ENCODE measurements around the gene KANK3.
"Not testable (repeated sequence)": the region's sequence is repeated elsewhere in the genome, so short reads cannot be mapped to it uniquely, and the experiment has no call there.

Gene KANK3

DNA sequence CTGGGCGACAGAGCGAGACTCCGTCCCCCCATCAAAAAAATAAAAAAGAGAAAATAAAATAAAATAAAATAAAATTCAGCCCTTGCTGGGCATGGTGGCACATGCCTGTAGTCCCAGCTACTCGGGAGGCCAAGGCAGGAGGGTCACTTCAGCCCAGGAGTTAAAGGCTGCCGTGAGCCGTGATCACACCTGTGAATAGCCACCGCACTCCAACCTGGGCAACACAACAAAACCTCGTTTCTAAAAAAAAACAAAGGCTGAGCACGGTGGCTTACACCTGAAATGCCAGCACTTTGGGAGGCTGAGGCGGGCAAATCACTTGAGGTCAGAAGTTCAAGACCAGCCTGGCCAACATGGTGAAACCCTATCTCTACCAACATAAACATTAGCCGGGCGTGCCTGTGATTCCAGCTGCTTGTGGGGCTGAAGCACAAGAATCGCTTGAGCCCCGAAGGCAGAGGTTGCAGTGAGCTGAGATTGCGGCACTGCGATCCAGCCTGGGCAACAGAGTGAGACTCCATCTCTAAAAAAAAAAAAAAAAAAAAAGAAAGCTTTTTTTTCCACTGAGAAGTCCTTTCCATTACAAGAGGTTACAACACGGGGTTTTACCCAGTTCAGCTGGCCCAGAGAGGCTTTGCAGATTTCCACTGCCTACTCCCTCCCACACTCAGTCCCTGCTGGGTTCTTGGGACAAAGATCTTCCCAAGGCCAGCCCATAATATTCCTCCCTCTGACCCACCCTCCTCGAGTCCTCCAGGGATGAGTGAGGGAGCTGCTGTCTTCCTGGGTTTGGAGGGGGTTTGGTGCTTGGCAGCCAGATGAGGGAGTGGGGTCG lies 27.3 kb upstream of the KANK3 start:
- no peak for DNase-seq

GRCh38 chr19:8367327-8368001 lies 24.4 kb upstream of the KANK3 start:
- peak; percentile 46 to 86 for DNase-seq

GRCh38 chr19:8366961-8367326 lies 23.9 kb upstream of the KANK3 start:
- DNase-seq: no peak

DNA sequence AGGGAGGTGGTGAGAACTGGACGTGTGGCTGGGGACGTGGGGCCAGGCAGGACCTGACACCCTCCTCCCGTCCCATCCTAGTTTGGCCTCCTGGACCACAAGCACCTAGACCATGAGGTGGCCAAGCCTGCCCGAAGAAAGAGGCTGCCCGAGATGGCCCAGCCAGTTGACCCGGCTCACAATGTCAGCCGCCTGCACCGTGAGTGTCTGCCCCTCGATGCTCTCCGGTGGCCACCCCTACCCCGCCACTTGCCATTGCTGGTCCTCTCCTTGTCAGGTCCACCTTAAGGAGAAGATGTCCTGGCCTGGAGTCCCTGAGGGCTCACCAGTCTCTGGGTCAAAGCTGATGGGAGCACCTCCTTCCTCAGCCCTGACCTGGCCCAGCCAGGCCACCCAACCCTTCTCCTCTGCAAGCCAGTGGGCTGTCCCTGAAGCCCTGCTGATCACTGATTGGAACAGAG lies 23.1 kb upstream of the KANK3 start:
- peak in 1 of 2 experiments; percentile 33 for DNase-seq

- DNase-seq: peak; percentile 58 to 75
Observed at GRCh38 chr19:8363803-8364771, 21.0 kb upstream of the KANK3 start, which contains the start of gene ANGPTL4. Gene ANGPTL4 (plus strand): TSS chr19:8364155. CDS start chr19:8364322, 167 bp downstream.

GRCh38 chr19:8361921-8362793 lies 19.1 kb upstream of the KANK3 start:
- peak; percentile 98 for DNase-seq

DNA sequence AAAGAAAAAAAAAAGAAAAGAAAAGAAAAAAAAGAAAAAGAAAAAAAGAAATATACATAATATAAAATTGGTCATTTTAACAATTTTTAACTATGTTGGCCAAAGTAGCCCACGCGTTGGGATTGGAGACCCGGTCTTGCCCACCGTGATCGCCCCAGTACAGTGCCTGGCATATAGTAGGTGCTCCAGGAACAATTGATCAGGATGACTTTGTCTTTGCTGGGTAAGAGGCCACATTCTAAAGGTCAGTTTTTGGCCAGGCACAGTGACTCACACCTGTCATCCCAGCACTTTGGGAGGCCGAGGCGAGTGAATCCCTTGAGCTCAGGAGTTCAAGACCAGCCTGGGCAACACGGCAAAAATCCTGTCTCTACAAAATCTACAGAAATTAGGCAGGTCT lies 17.1 kb upstream of the KANK3 start:
- no peak for DNase-seq

- no peak for DNase-seq
Observed at GRCh38 chr19:8358948-8359347, 15.9 kb upstream of the KANK3 start.

GRCh38 chr19:8357007-8357521 lies 14.0 kb upstream of the KANK3 start:
- peak in 1 of 2 experiments; percentile 40 for DNase-seq

GRCh38 chr19:8355631-8356402 lies 12.8 kb upstream of the KANK3 start:
- DNase-seq: peak; percentile 98 to 99

GRCh38 chr19:8352845-8353244 lies 9.8 kb upstream of the KANK3 start:
- not testable (repeated sequence) for DNase-seq

DNA sequence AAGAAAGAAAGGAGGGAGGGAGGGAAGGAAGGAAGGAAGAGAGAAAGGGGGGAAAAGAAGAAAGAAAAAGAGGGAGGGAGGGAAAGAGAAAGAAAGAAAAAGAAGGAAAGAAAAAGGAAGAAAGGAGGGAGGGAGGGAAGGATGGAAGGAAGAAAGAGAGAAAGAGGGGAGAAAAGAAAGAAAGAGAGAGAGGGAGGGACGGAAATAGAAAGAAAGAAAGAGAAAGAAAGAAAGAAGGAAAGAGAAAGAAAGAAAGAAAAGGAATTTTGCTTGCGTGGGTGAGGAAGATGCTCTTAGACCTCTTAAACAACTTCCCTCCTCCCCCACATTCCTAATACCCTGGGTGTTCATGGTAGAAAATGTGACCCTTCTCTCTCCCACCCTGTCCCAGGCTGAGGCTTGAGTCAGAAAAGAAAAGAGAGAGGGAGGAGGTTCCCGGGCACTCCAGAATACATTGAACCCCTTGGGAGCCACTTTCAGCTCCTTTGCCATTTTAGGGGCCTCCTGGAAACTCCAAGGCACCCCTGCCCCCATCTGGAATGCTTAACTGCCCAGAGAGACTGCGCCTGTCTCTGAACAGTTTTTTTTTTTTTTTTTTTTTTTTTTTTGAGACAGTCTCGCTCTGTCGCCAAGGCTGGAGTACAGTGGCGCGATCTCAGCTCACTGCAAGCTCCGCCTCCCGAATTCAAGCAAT lies 9.2 kb upstream of the KANK3 start:
- DNase-seq: no peak

- DNase-seq: not testable (repeated sequence)
Observed at GRCh38 chr19:8349629-8350372, 6.7 kb upstream of the KANK3 start.

GRCh38 chr19:8343483-8343844 lies 402 bp upstream of the KANK3 start:
- DNase-seq: no peak

DNA sequence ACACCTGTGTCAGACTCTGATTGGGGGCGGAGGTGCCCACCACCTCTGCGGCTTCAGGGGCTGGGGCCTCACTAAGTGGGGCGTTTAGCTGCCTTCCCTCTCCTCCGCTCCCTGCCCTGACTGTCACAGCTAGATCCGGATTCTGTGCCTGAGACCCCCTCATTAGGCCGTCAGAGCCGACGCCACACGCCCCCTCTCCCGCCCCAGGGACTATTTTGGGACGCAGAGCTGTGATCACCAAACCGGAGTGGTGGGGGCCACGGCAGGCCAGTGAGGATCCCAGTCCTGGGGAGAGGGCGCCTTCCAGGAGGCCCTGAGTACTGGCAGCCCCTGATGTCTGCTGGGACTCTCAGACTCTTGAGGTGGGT lies 762 bp downstream of the KANK3 start:
- no peak for DNase-seq

- DNase-seq: not testable (repeated sequence)
Observed at GRCh38 chr19:8341504-8341903, 1.6 kb downstream of the KANK3 start.

GRCh38 chr19:8340341-8341096 lies 2.5 kb downstream of the KANK3 start:
- no peak for DNase-seq

DNA sequence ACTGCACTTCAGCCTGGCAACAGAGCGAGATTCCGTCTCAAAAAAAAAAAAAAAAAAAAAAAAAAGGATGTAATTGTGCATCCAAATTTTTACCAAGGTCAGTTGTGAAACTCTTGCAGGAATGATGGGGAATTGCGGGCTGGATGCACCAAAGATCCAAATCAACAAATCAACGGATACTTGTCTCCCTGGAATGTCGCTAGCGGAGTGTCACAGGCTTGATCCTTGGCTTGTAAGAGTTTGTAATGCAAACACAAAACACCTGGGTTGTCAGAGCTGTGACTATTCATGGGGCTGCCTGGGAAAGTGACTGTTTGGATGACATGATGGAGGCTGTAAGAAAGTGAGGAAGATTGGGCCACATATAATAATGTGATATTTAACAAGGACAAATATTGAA lies 4.2 kb downstream of the KANK3 start:
- DNase-seq: no peak

GRCh38 chr19:8337728-8338127 lies 5.3 kb downstream of the KANK3 start:
- DNase-seq: no peak

Data from SW 1271 (cell line).